Measurements from ENCODE around the gene GAS2L3. TPM values are rescaled to one million over a fixed set of nuclear protein-coding genes. Genes with fewer than 3 reads are reported as not detected.
A peak's percentile ranks its signal among the peaks of the same experiment; 100 is the strongest.
"Not testable (repeated sequence)": the region's sequence is repeated elsewhere in the genome, so short reads cannot be mapped to it uniquely, and the experiment has no call there.

The GAS2L3 gene
- total RNA-seq, 2 donors from 2014 or later: 2.7 to 3.1 TPM

- no peak for ATAC-seq
- peaks cover 4% of the 10 kb centered on the region for H3K9me3 Mint-ChIP-seq
- H3K4me1 Mint-ChIP-seq (ENCODE audit: low read depth in 2 of 2): no peaks in the 10 kb centered on the region
- no peak for DNase-seq (ENCODE audit: low spot score)
- H3K27me3 Mint-ChIP-seq: no peaks in the 10 kb centered on the region
- H3K4me3 Mint-ChIP-seq: no peak overlapping the region
- H3K27ac Mint-ChIP-seq: no peak overlapping the region
- H3K36me3 Mint-ChIP-seq: peaks cover 5% of the 10 kb centered on the region
Observed at GRCh38 chr12:100593490-100593889, 20.0 kb downstream of the GAS2L3 start.

- no peak overlapping the region for H3K4me3 Mint-ChIP-seq
- no peak for ATAC-seq
Observed at GRCh38 chr12:100601626-100602025, 28.1 kb downstream of the GAS2L3 start.

GRCh38 chr12:100602997-100603396 is 29.5 kb downstream of the GAS2L3 start:
- H3K27ac Mint-ChIP-seq; H3K4me3 Mint-ChIP-seq; H3K4me1 Mint-ChIP-seq (ENCODE audit: low read depth in 2 of 2); H3K27me3 Mint-ChIP-seq; DNase-seq (ENCODE audit: low spot score); H3K9me3 Mint-ChIP-seq; H3K36me3 Mint-ChIP-seq; ATAC-seq: not testable (repeated sequence)

More at GRCh38 chr12:100601626-100602025, 28.1 kb downstream of the GAS2L3 start:
- Mint-ChIP-seq H3K36me3 (no peaks in the 10 kb centered on the region), H3K9me3 (no peaks in the 10 kb centered on the region), H3K27me3 (no peaks in the 10 kb centered on the region), H3K4me1 (ENCODE audit: low read depth in 2 of 2) (no peaks in the 10 kb centered on the region), H3K27ac (no peak overlapping the region)
- no peak for DNase-seq (ENCODE audit: low spot score)

GRCh38 chr12:100608776-100609175 is 35.3 kb downstream of the GAS2L3 start:
- Mint-ChIP-seq H3K36me3 (peaks cover 7% of the 10 kb centered on the region), H3K27ac (no peak overlapping the region), H3K4me1 (ENCODE audit: low read depth in 2 of 2) (peaks cover 0 to 5% of the 10 kb centered on the region in 2 donors), H3K4me3 (no peak overlapping the region), H3K27me3 (no peaks in the 10 kb centered on the region), H3K9me3 (peaks cover 4% of the 10 kb centered on the region)
- DNase-seq (ENCODE audit: low spot score): no peak
- peak in 1 of 2 donors; percentile 36 for ATAC-seq

GRCh38 chr12:100610666-100611430 is 37.4 kb downstream of the GAS2L3 start:
- no peaks in the 10 kb centered on the region for H3K27me3 Mint-ChIP-seq
- ATAC-seq: no peak
- no peak overlapping the region for H3K27ac Mint-ChIP-seq
- H3K4me1 Mint-ChIP-seq (ENCODE audit: low read depth in 2 of 2): peaks cover 0 to 5% of the 10 kb centered on the region in 2 donors
- peaks cover 4% of the 10 kb centered on the region for H3K9me3 Mint-ChIP-seq
- H3K36me3 Mint-ChIP-seq: peaks cover 7% of the 10 kb centered on the region
- no peak overlapping the region for H3K4me3 Mint-ChIP-seq
- DNase-seq (ENCODE audit: low spot score): no peak

GRCh38 chr12:100612606-100613005 is 39.1 kb downstream of the GAS2L3 start:
- DNase-seq (ENCODE audit: low spot score) (no peak), ATAC-seq (no peak)
- no peak overlapping the region for H3K27ac Mint-ChIP-seq
- H3K4me1 Mint-ChIP-seq (ENCODE audit: low read depth in 2 of 2): peaks cover 0 to 5% of the 10 kb centered on the region in 2 donors
- H3K4me3 Mint-ChIP-seq: no peak overlapping the region
- H3K36me3 Mint-ChIP-seq: peaks cover 2% of the 10 kb centered on the region
- no peaks in the 10 kb centered on the region for H3K27me3 Mint-ChIP-seq
- H3K9me3 Mint-ChIP-seq: peaks cover 2% of the 10 kb centered on the region

GRCh38 chr12:100624571-100624970 is 51.1 kb downstream of the GAS2L3 start:
- ATAC-seq (no peak), DNase-seq (ENCODE audit: low spot score) (no peak)
- Mint-ChIP-seq H3K9me3 (no peaks in the 10 kb centered on the region), H3K4me1 (ENCODE audit: low read depth in 2 of 2) (peaks cover 0 to 3% of the 10 kb centered on the region in 2 donors), H3K27me3 (no peaks in the 10 kb centered on the region), H3K27ac (no peak overlapping the region), H3K36me3 (no peaks in the 10 kb centered on the region), H3K4me3 (no peak overlapping the region)

GRCh38 chr12:100632445-100632892 is 59.0 kb downstream of the GAS2L3 start:
- no peak for DNase-seq (ENCODE audit: low spot score)
- no peaks in the 10 kb centered on the region for H3K4me1 Mint-ChIP-seq (ENCODE audit: low read depth in 2 of 2)
- H3K4me3 Mint-ChIP-seq: no peak overlapping the region

GRCh38 chr12:100633082-100633785 is 59.8 kb downstream of the GAS2L3 start:
- H3K36me3 Mint-ChIP-seq; H3K4me3 Mint-ChIP-seq; H3K27me3 Mint-ChIP-seq; H3K9me3 Mint-ChIP-seq; DNase-seq (ENCODE audit: low spot score); H3K27ac Mint-ChIP-seq; ATAC-seq; H3K4me1 Mint-ChIP-seq (ENCODE audit: low read depth in 2 of 2): not testable (repeated sequence)

More at GRCh38 chr12:100632445-100632892, 59.0 kb downstream of the GAS2L3 start:
- no peak for ATAC-seq
- Mint-ChIP-seq H3K27me3 (no peaks in the 10 kb centered on the region), H3K9me3 (no peaks in the 10 kb centered on the region), H3K27ac (no peak overlapping the region), H3K36me3 (no peaks in the 10 kb centered on the region)

- H3K4me1 Mint-ChIP-seq (ENCODE audit: low read depth in 2 of 2): no peaks in the 10 kb centered on the region
- H3K4me3 Mint-ChIP-seq: no peak overlapping the region
- no peak overlapping the region for H3K27ac Mint-ChIP-seq
- H3K9me3 Mint-ChIP-seq: peaks cover 15% of the 10 kb centered on the region
- no peaks in the 10 kb centered on the region for H3K27me3 Mint-ChIP-seq
- no peak for ATAC-seq
- DNase-seq (ENCODE audit: low spot score): no peak
- H3K36me3 Mint-ChIP-seq: no peaks in the 10 kb centered on the region
Observed at GRCh38 chr12:100643246-100643645, 69.8 kb downstream of the GAS2L3 start.

- no peak for DNase-seq (ENCODE audit: low spot score)
- Mint-ChIP-seq H3K4me1 (ENCODE audit: low read depth in 2 of 2) (no peaks in the 10 kb centered on the region), H3K9me3 (peaks cover 16% of the 10 kb centered on the region), H3K27ac (no peak overlapping the region), H3K36me3 (no peaks in the 10 kb centered on the region), H3K27me3 (peaks cover 9 to 10% of the 10 kb centered on the region in 2 donors), H3K4me3 (no peak overlapping the region)
- no peak for ATAC-seq
Observed at GRCh38 chr12:100646896-100647295, 73.4 kb downstream of the GAS2L3 start.

GRCh38 chr12:100651108-100651507 is 77.6 kb downstream of the GAS2L3 start:
- no peaks in the 10 kb centered on the region for H3K36me3 Mint-ChIP-seq
- peaks cover 10 to 14% of the 10 kb centered on the region in 2 donors for H3K27me3 Mint-ChIP-seq
- H3K27ac Mint-ChIP-seq: no peak overlapping the region
- H3K4me1 Mint-ChIP-seq (ENCODE audit: low read depth in 2 of 2): no peaks in the 10 kb centered on the region
- DNase-seq (ENCODE audit: low spot score): no peak
- H3K9me3 Mint-ChIP-seq: peaks cover 13% of the 10 kb centered on the region
- ATAC-seq: no peak
- H3K4me3 Mint-ChIP-seq: no peak overlapping the region

GRCh38 chr12:100651694-100652093 is 78.2 kb downstream of the GAS2L3 start:
- no peak for ATAC-seq
- peaks cover 8% of the 10 kb centered on the region for H3K9me3 Mint-ChIP-seq

GRCh38 chr12:100652488-100652887 is 79.0 kb downstream of the GAS2L3 start:
- no peak for ATAC-seq
- H3K9me3 Mint-ChIP-seq: peaks cover 8% of the 10 kb centered on the region
- H3K27me3 Mint-ChIP-seq: peaks cover 10 to 14% of the 10 kb centered on the region in 2 donors
- H3K36me3 Mint-ChIP-seq: no peaks in the 10 kb centered on the region
- no peak overlapping the region for H3K4me3 Mint-ChIP-seq
- DNase-seq (ENCODE audit: low spot score): no peak
- H3K4me1 Mint-ChIP-seq (ENCODE audit: low read depth in 2 of 2): no peaks in the 10 kb centered on the region
- H3K27ac Mint-ChIP-seq: no peak overlapping the region

More at GRCh38 chr12:100651694-100652093, 78.2 kb downstream of the GAS2L3 start:
- Mint-ChIP-seq H3K27ac (no peak overlapping the region), H3K4me3 (no peak overlapping the region), H3K36me3 (no peaks in the 10 kb centered on the region), H3K27me3 (peaks cover 10 to 14% of the 10 kb centered on the region in 2 donors), H3K4me1 (ENCODE audit: low read depth in 2 of 2) (no peaks in the 10 kb centered on the region)
- DNase-seq (ENCODE audit: low spot score): no peak

Measured in natural killer cell treated with Interleukin-12 subunit alpha and Interleukin-12 subunit beta and Interleukin-15 and Interleukin-18, amount 100 ng/mL, for 72 hours (primary cell).